ENCODE results near the gene NEBL.

DNA sequence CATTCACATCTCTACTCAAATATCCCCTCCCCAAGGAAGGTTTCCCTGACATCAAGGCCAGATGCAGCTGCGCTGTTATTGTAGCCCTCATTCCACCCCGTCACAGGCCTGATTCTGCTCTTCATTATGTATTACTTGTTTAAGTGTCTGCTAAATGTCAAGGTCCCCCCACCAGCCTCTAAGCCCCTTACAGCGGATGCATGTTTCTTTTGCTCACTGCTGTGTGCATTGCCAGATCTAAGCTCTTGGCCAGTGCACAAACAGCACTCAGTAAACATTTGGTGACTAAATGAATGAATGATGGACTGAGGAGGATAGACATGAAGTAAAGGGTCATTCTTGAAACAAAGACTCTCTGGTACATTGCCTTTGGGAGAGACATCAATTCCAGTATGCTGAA, 90.6 kb downstream of the NEBL start:
- no peak for TF ChIP-seq EZH2phosphoT487 (IDR thresholded peaks at IDR 0.05; ENCODE audit: low read depth, severe bottlenecking, unreplicated experiment)
- TF ChIP-seq, protein P1, sequence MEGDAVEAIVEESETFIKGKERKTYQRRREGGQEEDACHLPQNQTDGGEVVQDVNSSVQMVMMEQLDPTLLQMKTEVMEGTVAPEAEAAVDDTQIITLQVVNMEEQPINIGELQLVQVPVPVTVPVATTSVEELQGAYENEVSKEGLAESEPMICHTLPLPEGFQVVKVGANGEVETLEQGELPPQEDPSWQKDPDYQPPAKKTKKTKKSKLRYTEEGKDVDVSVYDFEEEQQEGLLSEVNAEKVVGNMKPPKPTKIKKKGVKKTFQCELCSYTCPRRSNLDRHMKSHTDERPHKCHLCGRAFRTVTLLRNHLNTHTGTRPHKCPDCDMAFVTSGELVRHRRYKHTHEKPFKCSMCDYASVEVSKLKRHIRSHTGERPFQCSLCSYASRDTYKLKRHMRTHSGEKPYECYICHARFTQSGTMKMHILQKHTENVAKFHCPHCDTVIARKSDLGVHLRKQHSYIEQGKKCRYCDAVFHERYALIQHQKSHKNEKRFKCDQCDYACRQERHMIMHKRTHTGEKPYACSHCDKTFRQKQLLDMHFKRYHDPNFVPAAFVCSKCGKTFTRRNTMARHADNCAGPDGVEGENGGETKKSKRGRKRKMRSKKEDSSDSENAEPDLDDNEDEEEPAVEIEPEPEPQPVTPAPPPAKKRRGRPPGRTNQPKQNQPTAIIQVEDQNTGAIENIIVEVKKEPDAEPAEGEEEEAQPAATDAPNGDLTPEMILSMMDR (IDR thresholded peaks at IDR 0.05; ENCODE audit: poor library complexity) = no peak
- no peak for TF ChIP-seq EZH2 (IDR thresholded peaks at IDR 0.05; ENCODE audit: borderline replicate concordance)
